Effector memory CD8-positive, alpha-beta T cell (primary cell): ENCODE results near the gene FAM234B.
"Not testable (repeated sequence)": the region's sequence is repeated elsewhere in the genome, so short reads cannot be mapped to it uniquely, and the experiment has no call there.

Experiments used
- ATAC-seq: fragments of 150-1000 bp; cut with Tn5 transposase; replicated peaks from 2 replicates; pipeline ENCODE4 v1.10.0; 2021; ENCODE audit warnings: mild to moderate bottlenecking, moderate library complexity
- DNase-seq, 3 experiments: peaks; one replicate each; pipeline ENCODE4 v3.0.0; 2021
- H3K27ac Mint-ChIP-seq, 2 donors: one replicate each; pipeline ENCODE4 v1.8.0; 2022; ENCODE audit warnings: mild to moderate bottlenecking in 2 of 2, mixed read lengths in 2 of 2, moderate library complexity in 2 of 2
- H3K27me3 Mint-ChIP-seq, 2 donors: one replicate each; pipeline ENCODE4 v1.8.0; 2022; ENCODE audit warnings: mixed read lengths in 2 of 2
- H3K36me3 Mint-ChIP-seq: one replicate; pipeline ENCODE4 v1.8.0; 2022; ENCODE audit warnings: mild to moderate bottlenecking, moderate library complexity, mixed read lengths; ENCODE audit not compliant: insufficient read depth
- H3K4me1 Mint-ChIP-seq, 2 donors: one replicate each; pipeline ENCODE4 v1.8.0; 2022; ENCODE audit warnings: low read depth in 2 of 2, mixed read lengths in 2 of 2
- H3K4me3 Mint-ChIP-seq, 2 donors: one replicate each; pipeline ENCODE4 v1.8.0; 2022; ENCODE audit warnings: mild to moderate bottlenecking in 2 of 2, mixed read lengths in 2 of 2, moderate library complexity in 2 of 2
- H3K9me3 Mint-ChIP-seq, 2 donors: one replicate each; pipeline ENCODE4 v1.8.0; 2022; ENCODE audit warnings: mixed read lengths in 2 of 2

Gene FAM234B

GRCh38 chr12:13075786-13076570, 31.8 kb downstream of the FAM234B start:
- H3K27ac Mint-ChIP-seq, result no peak overlapping the region
- H3K36me3 Mint-ChIP-seq, result peaks cover 3% of the 10 kb centered on the region
- ATAC-seq (no peak), DNase-seq (no peak)
- H3K27me3 Mint-ChIP-seq, result no peaks in the 10 kb centered on the region
- no peaks in the 10 kb centered on the region for H3K4me1 Mint-ChIP-seq
- no peaks in the 10 kb centered on the region for H3K9me3 Mint-ChIP-seq
- no peak overlapping the region for H3K4me3 Mint-ChIP-seq

GRCh38 chr12:13079440-13079906, 35.3 kb downstream of the FAM234B start:
- Mint-ChIP-seq H3K27ac (no peak overlapping the region), H3K9me3 (no peaks in the 10 kb centered on the region), H3K27me3 (no peaks in the 10 kb centered on the region), H3K36me3 (peaks cover 5% of the 10 kb centered on the region), H3K4me1 (no peaks in the 10 kb centered on the region), H3K4me3 (no peak overlapping the region)
- no peak for DNase-seq
- ATAC-seq, result no peak

GRCh38 chr12:13080266-13080665, 36.1 kb downstream of the FAM234B start:
- Mint-ChIP-seq H3K4me1 (no peaks in the 10 kb centered on the region), H3K27ac (no peak overlapping the region), H3K4me3 (no peak overlapping the region), H3K36me3 (peaks cover 5% of the 10 kb centered on the region), H3K27me3 (no peaks in the 10 kb centered on the region), H3K9me3 (no peaks in the 10 kb centered on the region)
- no peak for DNase-seq
- no peak for ATAC-seq

GRCh38 chr12:13082861-13083260, 38.7 kb downstream of the FAM234B start:
- H3K27me3 Mint-ChIP-seq, result no peaks in the 10 kb centered on the region
- ATAC-seq (no peak), DNase-seq (no peak)
- H3K36me3 Mint-ChIP-seq, result peaks cover 5% of the 10 kb centered on the region
- no peaks in the 10 kb centered on the region for H3K9me3 Mint-ChIP-seq
- no peak overlapping the region for H3K27ac Mint-ChIP-seq
- no peaks in the 10 kb centered on the region for H3K4me1 Mint-ChIP-seq
- no peak overlapping the region for H3K4me3 Mint-ChIP-seq

GRCh38 chr12:13083638-13084037, 39.5 kb downstream of the FAM234B start:
- not testable (repeated sequence) for ATAC-seq, H3K27me3 Mint-ChIP-seq, H3K27ac Mint-ChIP-seq, H3K4me1 Mint-ChIP-seq, H3K4me3 Mint-ChIP-seq, H3K9me3 Mint-ChIP-seq, H3K36me3 Mint-ChIP-seq, DNase-seq

- Mint-ChIP-seq H3K27ac (no peak overlapping the region), H3K9me3 (no peaks in the 10 kb centered on the region), H3K4me1 (no peaks in the 10 kb centered on the region), H3K4me3 (no peak overlapping the region), H3K36me3 (peaks cover 5% of the 10 kb centered on the region), H3K27me3 (no peaks in the 10 kb centered on the region)
- ATAC-seq (no peak), DNase-seq (no peak)
Measured at GRCh38 chr12:13084898-13085640, 40.9 kb downstream of the FAM234B start.

- Mint-ChIP-seq H3K9me3 (no peaks in the 10 kb centered on the region), H3K4me1 (no peaks in the 10 kb centered on the region), H3K27me3 (peaks cover 0 to 7% of the 10 kb centered on the region in 2 donors), H3K4me3 (no peak overlapping the region), H3K36me3 (peaks cover under 1% of the 10 kb centered on the region), H3K27ac (no peak overlapping the region)
- ATAC-seq (no peak), DNase-seq (no peak)
Measured at GRCh38 chr12:13085968-13086686, 41.9 kb downstream of the FAM234B start.

- Mint-ChIP-seq H3K4me3 (no peak overlapping the region), H3K9me3 (no peaks in the 10 kb centered on the region), H3K27me3 (peaks cover 0 to 11% of the 10 kb centered on the region in 2 donors), H3K36me3 (no peaks in the 10 kb centered on the region), H3K4me1 (no peaks in the 10 kb centered on the region), H3K27ac (no peak overlapping the region)
- no peak for ATAC-seq
- no peak for DNase-seq
Measured at GRCh38 chr12:13087766-13088165, 43.6 kb downstream of the FAM234B start.

- no peak overlapping the region for H3K4me3 Mint-ChIP-seq
- no peaks in the 10 kb centered on the region for H3K4me1 Mint-ChIP-seq
- no peaks in the 10 kb centered on the region for H3K36me3 Mint-ChIP-seq
- no peak overlapping the region for H3K27ac Mint-ChIP-seq
- peaks cover 0 to 15% of the 10 kb centered on the region in 2 donors for H3K27me3 Mint-ChIP-seq
- no peak for DNase-seq
- no peaks in the 10 kb centered on the region for H3K9me3 Mint-ChIP-seq
- no peak for ATAC-seq
Measured at GRCh38 chr12:13088496-13088895, 44.3 kb downstream of the FAM234B start.

- Mint-ChIP-seq H3K27me3 (peaks cover 4 to 25% of the 10 kb centered on the region in 2 donors), H3K27ac (no peak overlapping the region), H3K36me3 (no peaks in the 10 kb centered on the region), H3K4me3 (no peak overlapping the region), H3K4me1 (no peaks in the 10 kb centered on the region), H3K9me3 (no peaks in the 10 kb centered on the region)
- DNase-seq, result no peak
- no peak for ATAC-seq
Measured at GRCh38 chr12:13090054-13090453, 45.9 kb downstream of the FAM234B start.

GRCh38 chr12:13091832-13092231, 47.7 kb downstream of the FAM234B start:
- H3K36me3 Mint-ChIP-seq, result no peaks in the 10 kb centered on the region
- no peak for DNase-seq
- peaks cover 4 to 28% of the 10 kb centered on the region in 2 donors for H3K27me3 Mint-ChIP-seq
- H3K4me3 Mint-ChIP-seq, result no peak overlapping the region
- H3K4me1 Mint-ChIP-seq, result no peaks in the 10 kb centered on the region
- no peaks in the 10 kb centered on the region for H3K9me3 Mint-ChIP-seq
- H3K27ac Mint-ChIP-seq, result no peak overlapping the region
- ATAC-seq, result no peak

- no peaks in the 10 kb centered on the region for H3K9me3 Mint-ChIP-seq
- H3K27me3 Mint-ChIP-seq, result peaks cover 4 to 28% of the 10 kb centered on the region in 2 donors
- no peak for DNase-seq
- peaks cover 2 to 4% of the 10 kb centered on the region in 2 donors for H3K4me1 Mint-ChIP-seq
- peaks cover 2% of the 10 kb centered on the region for H3K36me3 Mint-ChIP-seq
- no peak overlapping the region for H3K4me3 Mint-ChIP-seq
- no peak for ATAC-seq
- no peak overlapping the region for H3K27ac Mint-ChIP-seq
Measured at GRCh38 chr12:13093191-13093847, 49.1 kb downstream of the FAM234B start.

- ATAC-seq, result no peak
- H3K27ac Mint-ChIP-seq, result no peak overlapping the region
- peaks cover 6 to 7% of the 10 kb centered on the region in 2 donors for H3K4me1 Mint-ChIP-seq
- H3K9me3 Mint-ChIP-seq, result no peaks in the 10 kb centered on the region
- DNase-seq, result no peak
- no peak overlapping the region for H3K4me3 Mint-ChIP-seq
- peaks cover 4 to 28% of the 10 kb centered on the region in 2 donors for H3K27me3 Mint-ChIP-seq
- H3K36me3 Mint-ChIP-seq, result peaks cover 3% of the 10 kb centered on the region
Measured at GRCh38 chr12:13093848-13094220, 49.7 kb downstream of the FAM234B start.
